GM12878 (cell line): ENCODE results near the gene DCUN1D3. TPM values are rescaled to one million over a fixed set of nuclear protein-coding genes. Genes with fewer than 3 reads are reported as not detected.

Experiments
- ATF7 ChIP-seq: fragments of 450-650 bp; IDR thresholded peaks from 2 replicates; pipeline ENCODE4 v1.6.1; 2016; ENCODE audit warnings: low read depth, mild to moderate bottlenecking
- BHLHE40 ChIP-seq, 2 experiments: fragments of 450-650 bp in 1 of 2; IDR thresholded peaks; 2 replicates each; pipeline ENCODE4 v1.6.1; 2011 to 2017; ENCODE audit warnings: low read depth in 2 of 2, borderline replicate concordance in 1 of 2, improper control_type of control experiment in 1 of 2, low read length in 1 of 2, mild to moderate bottlenecking in 1 of 2
- BMI1 ChIP-seq: fragments of 450-650 bp; IDR thresholded peaks from 2 replicates; pipeline ENCODE4 v1.6.1; 2016; ENCODE audit warnings: mild to moderate bottlenecking, moderate library complexity, borderline replicate concordance
- E4F1 ChIP-seq: fragments of 450-650 bp; IDR thresholded peaks from 2 replicates; pipeline ENCODE4 v1.6.1; 2018; ENCODE audit warnings: borderline replicate concordance, mild to moderate bottlenecking; ENCODE audit not compliant: partially characterized antibody
- EED ChIP-seq: sonication (generic); IDR thresholded peaks from 2 replicates; pipeline ENCODE4 v1.6.1; 2016; ENCODE audit warnings: antibody characterized with exemption, low read depth
- JUND ChIP-seq: IDR thresholded peaks from 2 replicates; pipeline ENCODE4 v1.6.1; 2012; ENCODE audit warnings: low read depth, mild to moderate bottlenecking, low read length, improper control_type of control experiment, moderate library complexity
- RAD21 ChIP-seq: IDR thresholded peaks from 2 replicates; pipeline ENCODE4 v1.6.1; 2011; ENCODE audit warnings: mild to moderate bottlenecking, low read depth, low read length, moderate library complexity; ENCODE audit not compliant: insufficient read depth
- STAT1 ChIP-seq: fragments of 450-650 bp; conservative IDR thresholded peaks from 2 replicates; pipeline ENCODE4 v1.6.1; 2014; ENCODE audit warnings: antibody characterized with exemption, mild to moderate bottlenecking
- YBX1 ChIP-seq: fragments of 450-650 bp; IDR thresholded peaks from 2 replicates; pipeline ENCODE4 v1.6.1; 2016; ENCODE audit warnings: antibody characterized with exemption
- polyA plus RNA-seq, 11 experiments: library from polyadenylated mRNA; depleted of rRNA in 4 of 11; unstranded in 6 of 11; stranded (reverse) in 5 of 11; fragments of >200 nt; fragmentation: Nextera tagmentation in 4 of 11; fragmentation: Illumina TruSeq in 1 of 11; extraction: Ambion mirVana in 4 of 11; extraction: Trizol in 1 of 11; gene quantifications; 1 replicate in 1 of 11; 2 replicates in 10 of 11; pipeline versions ENCODE4 v1.2.1 to v1.2.3, GENCODE V29; 2011 to 2016; ENCODE audit warnings: inconsistent platforms in 2 of 11, missing spikeins in 2 of 11, low read depth in 1 of 11
- total RNA-seq, 4 experiments: library from RNA; depleted of rRNA in 3 of 4; stranded (reverse); fragments of >200 nt in 3 of 4; fragmentation: Illumina TruSeq in 1 of 4; extraction: Trizol in 1 of 4; gene quantifications; 2 replicates each; pipeline versions ENCODE4 v1.2.1 to v1.2.3, GENCODE V29; 2013 to 2021
- TF ChIP-seq, protein P1 (sequence below): fragments of 150-350 bp; IDR thresholded peaks from 2 replicates; pipeline ENCODE4 v1.6.1; 2014; ENCODE audit warnings: mild to moderate bottlenecking, low read depth, low read length
- TF ChIP-seq, protein P2 (sequence below): fragments of 450-650 bp; IDR thresholded peaks from 2 replicates; pipeline ENCODE4 v1.6.1; 2017; ENCODE audit warnings: mild to moderate bottlenecking

The DCUN1D3 gene
- total and polyA plus RNA-seq, 10 of the 15 experiments (the other 5 are each of a cell fraction or from before 2014, with no cell fraction given) = 0.47 to 4.5 (median 1.9) TPM

DNA sequence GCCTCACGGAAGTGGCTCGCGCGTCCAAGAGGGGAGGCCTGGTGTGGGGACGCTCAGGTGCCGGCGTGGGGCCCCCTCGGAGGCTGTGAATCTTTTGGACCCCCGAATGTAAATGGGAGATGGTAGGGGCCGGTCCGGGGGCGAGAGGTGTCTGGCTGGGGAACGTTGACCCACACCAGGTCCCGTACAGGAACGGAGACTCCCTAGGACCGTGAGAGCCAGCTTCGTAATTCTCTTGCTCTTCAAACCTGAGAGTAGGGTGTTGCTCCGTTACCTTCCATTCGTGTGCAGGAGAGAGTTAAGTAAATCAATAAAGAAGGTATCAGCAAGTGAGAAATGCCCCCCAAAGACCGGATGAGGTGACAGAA is 894 bp upstream of the DCUN1D3 start (continued):
- TF ChIP-seq BHLHE40 (IDR thresholded peaks at IDR 0.05; ENCODE audit: borderline replicate concordance in 1 of 2, low read depth in 2 of 2, low read length in 1 of 2) = no peak
- TF ChIP-seq ATF7 = no peak
- TF ChIP-seq, protein P1, sequence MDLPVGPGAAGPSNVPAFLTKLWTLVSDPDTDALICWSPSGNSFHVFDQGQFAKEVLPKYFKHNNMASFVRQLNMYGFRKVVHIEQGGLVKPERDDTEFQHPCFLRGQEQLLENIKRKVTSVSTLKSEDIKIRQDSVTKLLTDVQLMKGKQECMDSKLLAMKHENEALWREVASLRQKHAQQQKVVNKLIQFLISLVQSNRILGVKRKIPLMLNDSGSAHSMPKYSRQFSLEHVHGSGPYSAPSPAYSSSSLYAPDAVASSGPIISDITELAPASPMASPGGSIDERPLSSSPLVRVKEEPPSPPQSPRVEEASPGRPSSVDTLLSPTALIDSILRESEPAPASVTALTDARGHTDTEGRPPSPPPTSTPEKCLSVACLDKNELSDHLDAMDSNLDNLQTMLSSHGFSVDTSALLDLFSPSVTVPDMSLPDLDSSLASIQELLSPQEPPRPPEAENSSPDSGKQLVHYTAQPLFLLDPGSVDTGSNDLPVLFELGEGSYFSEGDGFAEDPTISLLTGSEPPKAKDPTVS = no peak
- TF ChIP-seq JUND = no peak
- TF ChIP-seq, protein P2, sequence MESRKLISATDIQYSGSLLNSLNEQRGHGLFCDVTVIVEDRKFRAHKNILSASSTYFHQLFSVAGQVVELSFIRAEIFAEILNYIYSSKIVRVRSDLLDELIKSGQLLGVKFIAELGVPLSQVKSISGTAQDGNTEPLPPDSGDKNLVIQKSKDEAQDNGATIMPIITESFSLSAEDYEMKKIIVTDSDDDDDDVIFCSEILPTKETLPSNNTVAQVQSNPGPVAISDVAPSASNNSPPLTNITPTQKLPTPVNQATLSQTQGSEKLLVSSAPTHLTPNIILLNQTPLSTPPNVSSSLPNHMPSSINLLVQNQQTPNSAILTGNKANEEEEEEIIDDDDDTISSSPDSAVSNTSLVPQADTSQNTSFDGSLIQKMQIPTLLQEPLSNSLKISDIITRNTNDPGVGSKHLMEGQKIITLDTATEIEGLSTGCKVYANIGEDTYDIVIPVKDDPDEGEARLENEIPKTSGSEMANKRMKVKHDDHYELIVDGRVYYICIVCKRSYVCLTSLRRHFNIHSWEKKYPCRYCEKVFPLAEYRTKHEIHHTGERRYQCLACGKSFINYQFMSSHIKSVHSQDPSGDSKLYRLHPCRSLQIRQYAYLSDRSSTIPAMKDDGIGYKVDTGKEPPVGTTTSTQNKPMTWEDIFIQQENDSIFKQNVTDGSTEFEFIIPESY = no peak
- TF ChIP-seq E4F1 = no peak
- TF ChIP-seq YBX1 = no peak
- TF ChIP-seq BMI1 = no peak
- TF ChIP-seq STAT1 = no peak
- TF ChIP-seq EED = no peak
- no peak for TF ChIP-seq RAD21
